Heart left ventricle (tissue), 13 donors: ENCODE measurements around the gene MYBPC1.

ENCODE experiments used
- POLR2A ChIP-seq, 2 donors: fragments of 450-650 bp; IDR thresholded peaks; one replicate each; pipeline ENCODE4 v1.6.1; 2017; ENCODE audit warnings: antibody characterized with exemption in 2 of 2, mild to moderate bottlenecking in 2 of 2, moderate library complexity in 2 of 2
- TF ChIP-seq, protein P1 (sequence below), 12 donors: fragments of 200-600 bp; sonication (generic) in 4 of 12; IDR thresholded peaks; one replicate each; pipeline versions ENCODE4 v1.5.0 to v1.8.0; 2018 to 2022; ENCODE audit warnings: antibody characterized with exemption in 12 of 12, mild to moderate bottlenecking in 5 of 12
- donor health status: ischemic (EF 13 %, LVEDD 7.1; RV severe dilation, severe dysfunction).
- donor health status: DM: no; HTN: yes; CAD: no.
- donor health status: DM: no; HTN: no; CAD: no.
- donor health status: ischemic (EF 25% LVEDD 6.9; RV normal size, moderate dysfunction).
- donor health status: ischemic (EF 25% LVEDD 5.7; RV mildly dilated, moderate dysfunction).
- donor health status: ischemic (EF 35%, LVEDD 5.7; RV mildly dilated, moderate dysfunction).
- donor health status: nonischemic (EF 11% LVEDD 7.7; RV severe dilation, severe dysfunction).
- donor health status: DM: yes; HTN: yes; CAD: no.
- donor health status: PGD.
- donor health status: ischemic (EF 29% LVEDD 5.4; RV normal size, mild dysfunction).
- donor health status: nonischemic (EF 23%, LVEDD 6.1; RV moderate dilation, normal function).

DNA sequence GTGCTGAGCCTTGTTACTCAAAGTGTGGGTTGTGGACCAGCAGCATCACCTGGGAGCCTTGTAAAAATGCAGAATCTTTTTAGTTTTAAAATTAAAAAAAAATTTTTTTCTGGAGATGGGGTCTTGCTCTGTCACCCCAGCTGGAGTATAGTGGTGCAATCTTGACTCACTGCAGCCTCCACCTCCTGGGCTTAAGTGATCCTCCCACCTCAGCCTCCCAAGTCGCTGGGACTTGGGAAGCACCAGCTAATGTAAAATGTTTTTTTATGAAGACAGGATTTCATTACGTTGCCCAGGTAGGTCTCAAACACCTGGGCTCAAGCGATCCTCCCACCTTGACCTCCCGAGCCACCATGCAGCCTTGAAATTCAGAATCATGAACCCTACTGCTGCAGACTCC, 14.4 kb downstream of the MYBPC1 start:
- no peak for TF ChIP-seq POLR2A (IDR thresholded peaks at IDR 0.05)
- TF ChIP-seq, protein P1, sequence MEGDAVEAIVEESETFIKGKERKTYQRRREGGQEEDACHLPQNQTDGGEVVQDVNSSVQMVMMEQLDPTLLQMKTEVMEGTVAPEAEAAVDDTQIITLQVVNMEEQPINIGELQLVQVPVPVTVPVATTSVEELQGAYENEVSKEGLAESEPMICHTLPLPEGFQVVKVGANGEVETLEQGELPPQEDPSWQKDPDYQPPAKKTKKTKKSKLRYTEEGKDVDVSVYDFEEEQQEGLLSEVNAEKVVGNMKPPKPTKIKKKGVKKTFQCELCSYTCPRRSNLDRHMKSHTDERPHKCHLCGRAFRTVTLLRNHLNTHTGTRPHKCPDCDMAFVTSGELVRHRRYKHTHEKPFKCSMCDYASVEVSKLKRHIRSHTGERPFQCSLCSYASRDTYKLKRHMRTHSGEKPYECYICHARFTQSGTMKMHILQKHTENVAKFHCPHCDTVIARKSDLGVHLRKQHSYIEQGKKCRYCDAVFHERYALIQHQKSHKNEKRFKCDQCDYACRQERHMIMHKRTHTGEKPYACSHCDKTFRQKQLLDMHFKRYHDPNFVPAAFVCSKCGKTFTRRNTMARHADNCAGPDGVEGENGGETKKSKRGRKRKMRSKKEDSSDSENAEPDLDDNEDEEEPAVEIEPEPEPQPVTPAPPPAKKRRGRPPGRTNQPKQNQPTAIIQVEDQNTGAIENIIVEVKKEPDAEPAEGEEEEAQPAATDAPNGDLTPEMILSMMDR (IDR thresholded peaks at IDR 0.05): no peak
